ENCODE measurements around the gene ENTPD7.
"Not testable (repeated sequence)": the region's sequence is repeated elsewhere in the genome, so short reads cannot be mapped to it uniquely, and the experiment has no call there.

ENTPD7 gene

GRCh38 chr10:99620711-99621453, 38.4 kb upstream of the ENTPD7 start:
- H3K36me3 ChIP-seq (ENCODE audit: control insufficient read depth, insufficient read depth, low read length), result no peaks in the 10 kb centered on the region
- no peaks in the 10 kb centered on the region for H3K4me1 ChIP-seq (ENCODE audit: control insufficient read depth, insufficient read depth, low read length)
- no peak for DNase-seq (ENCODE audit: low read depth, low spot score)
- no peaks in the 10 kb centered on the region for H3K9me3 ChIP-seq (ENCODE audit: control insufficient read depth, insufficient read depth, low read length)
- peak overlapping the region; percentile 78; the same call in 1 of the 2 replicates for H3K4me3 ChIP-seq (ENCODE audit: low read length)
- WGBS (ENCODE audit: insufficient coverage, insufficient read length), result no CpG with 5 or more reads among the region's 78 CpGs
- no peak overlapping the region for H3K27ac ChIP-seq (ENCODE audit: low read length)
- H3K27me3 ChIP-seq (ENCODE audit: control insufficient read depth, insufficient read depth, low read length), result no peaks in the 10 kb centered on the region

DNA sequence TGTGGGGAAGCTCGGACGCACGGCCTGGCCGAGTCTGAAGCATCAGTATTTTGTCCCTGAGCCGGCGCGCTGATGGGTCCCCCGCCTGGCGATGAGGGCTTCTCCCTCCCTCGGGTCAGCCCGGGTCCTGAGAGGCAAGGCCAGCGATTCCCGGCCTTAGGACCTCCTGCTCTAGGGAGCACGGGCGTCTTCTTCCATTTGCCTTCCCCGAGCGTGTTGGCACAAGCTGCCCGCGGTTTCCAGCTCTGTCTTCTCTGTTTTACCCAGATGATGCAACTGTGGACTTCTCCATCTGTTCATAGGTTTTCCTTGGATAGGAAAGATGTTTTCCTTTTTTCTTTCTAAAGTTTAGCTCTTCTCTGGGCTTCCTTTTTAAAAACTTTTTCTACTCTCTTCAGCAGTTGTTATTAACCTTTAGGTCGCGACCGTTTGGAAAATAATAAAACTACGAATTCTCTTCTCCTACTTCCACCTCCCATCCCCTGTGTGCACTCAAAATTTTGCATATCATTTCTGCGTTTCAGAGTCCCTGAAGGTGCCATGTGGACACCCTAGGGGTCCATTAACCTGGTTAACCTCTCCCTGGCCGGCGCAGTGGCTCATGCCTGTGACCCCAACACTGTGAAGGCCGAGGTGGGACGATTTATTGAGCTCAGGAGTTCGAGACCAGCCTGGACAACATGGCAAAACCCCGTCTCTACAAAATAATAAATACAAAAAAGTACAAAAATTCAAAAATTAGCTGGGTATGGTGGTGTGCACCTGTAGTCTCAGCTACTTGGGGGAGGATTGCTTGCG, 37.7 kb upstream of the ENTPD7 start:
- Histone ChIP-seq H3K27ac (ENCODE audit: low read length) (no peak overlapping the region), H3K4me1 (ENCODE audit: control insufficient read depth, insufficient read depth, low read length) (no peaks in the 10 kb centered on the region), H3K36me3 (ENCODE audit: control insufficient read depth, insufficient read depth, low read length) (no peaks in the 10 kb centered on the region), H3K27me3 (ENCODE audit: control insufficient read depth, insufficient read depth, low read length) (no peaks in the 10 kb centered on the region), H3K9me3 (ENCODE audit: control insufficient read depth, insufficient read depth, low read length) (no peaks in the 10 kb centered on the region), H3K4me3 (ENCODE audit: low read length) (peak overlapping the region; percentile 50; the same call in 1 of the 2 replicates)
- no CpG with 5 or more reads among the region's 31 CpGs for WGBS (ENCODE audit: insufficient coverage, insufficient read length)
- DNase-seq (ENCODE audit: low read depth, low spot score), result no peak

DNA sequence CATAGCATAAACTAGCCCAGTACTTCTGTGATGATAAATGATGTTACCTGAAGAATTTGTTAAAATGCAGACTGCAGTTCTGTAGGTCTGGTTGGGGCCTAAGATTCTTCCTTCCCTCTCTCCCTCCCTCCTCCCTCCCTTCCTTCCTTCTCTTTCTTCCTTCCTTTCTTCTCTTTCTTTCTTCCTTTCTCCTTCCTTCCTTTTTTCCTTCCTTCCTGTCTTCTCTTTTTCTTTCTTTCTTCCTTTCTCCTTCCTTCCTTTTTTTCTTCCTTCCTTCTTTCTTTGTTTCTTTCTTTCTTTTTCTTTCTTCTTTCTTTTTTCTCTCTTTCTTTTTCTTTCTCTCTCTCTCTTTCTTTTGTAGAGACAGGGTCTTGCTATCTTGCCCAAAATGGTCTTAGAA, 35.4 kb upstream of the ENTPD7 start:
- DNase-seq (ENCODE audit: low read depth, low spot score), result no peak
- H3K27ac ChIP-seq (ENCODE audit: low read length), result no peak overlapping the region

DNA sequence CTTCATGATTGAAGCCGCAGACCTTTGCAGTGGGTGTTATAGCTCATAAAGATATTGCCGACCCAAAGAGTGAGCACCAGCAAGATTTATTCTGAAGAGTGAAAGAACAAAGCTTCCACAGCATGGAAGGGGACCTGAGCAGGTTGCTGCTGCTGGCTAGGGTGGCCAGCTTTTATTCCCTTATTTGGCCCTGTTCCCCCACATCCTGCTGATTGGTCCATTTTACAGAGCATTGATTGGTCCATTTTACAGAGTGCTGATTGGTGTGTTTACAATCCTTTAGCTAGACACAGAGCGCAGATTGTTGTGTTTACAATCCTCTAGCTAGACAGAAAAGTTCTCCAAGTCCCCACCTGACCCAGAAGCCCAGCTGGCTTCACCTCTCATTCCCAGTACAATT, 34.2 kb upstream of the ENTPD7 start:
- not testable (repeated sequence) for H3K4me3 ChIP-seq (ENCODE audit: low read length); H3K27ac ChIP-seq (ENCODE audit: low read length); H3K36me3 ChIP-seq (ENCODE audit: control insufficient read depth, insufficient read depth, low read length); H3K9me3 ChIP-seq (ENCODE audit: control insufficient read depth, insufficient read depth, low read length); DNase-seq (ENCODE audit: low read depth, low spot score); H3K27me3 ChIP-seq (ENCODE audit: control insufficient read depth, insufficient read depth, low read length); H3K4me1 ChIP-seq (ENCODE audit: control insufficient read depth, insufficient read depth, low read length)
- WGBS (ENCODE audit: insufficient coverage, insufficient read length), result no CpG with 5 or more reads among the region's 3 CpGs

More for the DNA sequence above, 35.4 kb upstream of the ENTPD7 start:
- Histone ChIP-seq H3K4me1 (ENCODE audit: control insufficient read depth, insufficient read depth, low read length) (no peaks in the 10 kb centered on the region), H3K36me3 (ENCODE audit: control insufficient read depth, insufficient read depth, low read length) (no peaks in the 10 kb centered on the region), H3K27me3 (ENCODE audit: control insufficient read depth, insufficient read depth, low read length) (no peaks in the 10 kb centered on the region), H3K9me3 (ENCODE audit: control insufficient read depth, insufficient read depth, low read length) (no peaks in the 10 kb centered on the region), H3K4me3 (ENCODE audit: low read length) (no peak overlapping the region)

DNA sequence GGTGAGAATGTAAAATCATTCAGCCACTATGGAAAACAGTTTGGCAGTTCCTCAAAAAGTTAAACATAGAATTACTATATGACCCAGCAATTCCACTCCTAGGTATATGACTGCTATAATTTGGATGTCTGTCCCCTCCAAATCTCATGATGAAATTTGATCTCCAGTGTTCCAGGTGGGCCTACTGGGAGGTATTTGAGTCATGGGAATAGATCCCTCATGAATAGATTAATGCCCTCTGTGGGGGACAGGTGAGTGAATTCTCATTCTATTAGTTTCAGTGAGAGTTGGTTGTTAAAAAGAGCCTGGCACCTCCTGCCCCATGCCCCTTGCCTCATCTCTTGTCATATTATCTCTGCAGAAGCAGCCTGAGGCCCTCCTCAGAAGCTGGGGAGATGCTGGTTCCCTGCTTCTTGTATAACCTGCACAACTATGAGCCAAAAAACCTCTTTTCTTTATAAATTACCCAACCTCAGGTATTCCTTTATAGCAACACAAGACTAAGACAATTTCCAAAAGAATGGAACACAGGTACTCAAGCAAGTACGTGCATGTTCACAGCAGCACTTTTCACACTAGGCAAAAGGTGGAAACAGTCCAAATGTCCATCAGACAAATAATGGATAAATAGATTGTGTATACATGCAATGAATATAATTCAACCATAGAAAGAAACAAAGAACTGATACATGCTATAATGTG, 30.2 kb upstream of the ENTPD7 start:
- Histone ChIP-seq H3K4me1 (ENCODE audit: control insufficient read depth, insufficient read depth, low read length) (no peaks in the 10 kb centered on the region), H3K9me3 (ENCODE audit: control insufficient read depth, insufficient read depth, low read length) (no peaks in the 10 kb centered on the region), H3K36me3 (ENCODE audit: control insufficient read depth, insufficient read depth, low read length) (no peaks in the 10 kb centered on the region), H3K4me3 (ENCODE audit: low read length) (no peak overlapping the region), H3K27ac (ENCODE audit: low read length) (no peak overlapping the region), H3K27me3 (ENCODE audit: control insufficient read depth, insufficient read depth, low read length) (no peaks in the 10 kb centered on the region)
- no peak for DNase-seq (ENCODE audit: low read depth, low spot score)
- WGBS (ENCODE audit: insufficient coverage, insufficient read length), result no CpG with 5 or more reads among the region's 1 CpG

DNA sequence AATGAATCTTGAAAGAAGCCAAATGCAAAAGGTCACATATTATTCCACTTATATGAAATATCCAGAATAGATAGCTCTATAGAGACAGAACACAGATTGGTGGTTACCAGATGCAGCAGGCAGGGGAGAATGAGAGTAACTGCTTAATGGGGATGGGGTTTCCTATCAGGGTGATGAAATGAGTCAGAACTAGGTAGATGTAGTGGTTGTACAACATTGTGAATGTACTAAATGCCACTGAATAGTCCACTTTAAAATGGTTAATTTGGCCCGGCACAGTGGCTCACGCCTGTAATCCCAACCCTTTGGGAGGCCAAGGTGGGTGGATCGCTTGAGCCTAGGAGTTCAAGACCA, 29.7 kb upstream of the ENTPD7 start:
- no CpG with 5 or more reads among the region's 3 CpGs for WGBS (ENCODE audit: insufficient coverage, insufficient read length)

GRCh38 chr10:99630433-99630832, 28.9 kb upstream of the ENTPD7 start:
- no peak for DNase-seq (ENCODE audit: low read depth, low spot score)
- WGBS (ENCODE audit: insufficient coverage, insufficient read length), result no CpG with 5 or more reads among the region's 2 CpGs
- Histone ChIP-seq H3K9me3 (ENCODE audit: control insufficient read depth, insufficient read depth, low read length) (no peaks in the 10 kb centered on the region), H3K4me1 (ENCODE audit: control insufficient read depth, insufficient read depth, low read length) (no peaks in the 10 kb centered on the region), H3K4me3 (ENCODE audit: low read length) (no peak overlapping the region), H3K36me3 (ENCODE audit: control insufficient read depth, insufficient read depth, low read length) (no peaks in the 10 kb centered on the region), H3K27ac (ENCODE audit: low read length) (no peak overlapping the region), H3K27me3 (ENCODE audit: control insufficient read depth, insufficient read depth, low read length) (no peaks in the 10 kb centered on the region)

More for the DNA sequence above, 29.7 kb upstream of the ENTPD7 start:
- H3K4me1 ChIP-seq (ENCODE audit: control insufficient read depth, insufficient read depth, low read length), result no peaks in the 10 kb centered on the region
- no peak for DNase-seq (ENCODE audit: low read depth, low spot score)
- H3K36me3 ChIP-seq (ENCODE audit: control insufficient read depth, insufficient read depth, low read length), result no peaks in the 10 kb centered on the region
- no peak overlapping the region for H3K4me3 ChIP-seq (ENCODE audit: low read length)
- no peaks in the 10 kb centered on the region for H3K9me3 ChIP-seq (ENCODE audit: control insufficient read depth, insufficient read depth, low read length)
- H3K27ac ChIP-seq (ENCODE audit: low read length), result no peak overlapping the region
- no peaks in the 10 kb centered on the region for H3K27me3 ChIP-seq (ENCODE audit: control insufficient read depth, insufficient read depth, low read length)

- H3K4me3 ChIP-seq (ENCODE audit: low read length), result no peak overlapping the region
- no peak for DNase-seq (ENCODE audit: low read depth, low spot score)
- no peaks in the 10 kb centered on the region for H3K4me1 ChIP-seq (ENCODE audit: control insufficient read depth, insufficient read depth, low read length)
- H3K36me3 ChIP-seq (ENCODE audit: control insufficient read depth, insufficient read depth, low read length), result no peaks in the 10 kb centered on the region
- H3K27ac ChIP-seq (ENCODE audit: low read length), result no peak overlapping the region
- no peaks in the 10 kb centered on the region for H3K27me3 ChIP-seq (ENCODE audit: control insufficient read depth, insufficient read depth, low read length)
- no peaks in the 10 kb centered on the region for H3K9me3 ChIP-seq (ENCODE audit: control insufficient read depth, insufficient read depth, low read length)
Measured at GRCh38 chr10:99630991-99631390, 28.3 kb upstream of the ENTPD7 start.

DNA sequence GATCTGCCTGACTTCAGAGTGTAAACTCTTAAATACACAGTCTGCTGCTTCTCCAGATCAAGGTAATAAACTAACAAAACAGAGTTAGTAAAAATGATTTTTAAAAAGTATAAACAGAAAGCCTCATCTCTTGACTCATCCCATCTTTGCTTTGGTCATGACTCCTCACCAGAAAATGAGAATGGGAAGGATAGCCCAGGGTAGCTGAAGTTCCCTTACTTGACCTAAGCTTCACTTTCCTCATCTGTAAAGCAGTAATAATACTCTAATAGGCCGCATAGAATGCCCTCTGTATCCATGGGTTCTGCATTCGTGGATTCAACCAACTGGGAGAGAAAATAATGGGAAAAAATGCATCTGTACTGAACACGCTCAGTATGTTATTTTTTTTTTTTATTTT, 27.8 kb upstream of the ENTPD7 start:
- Histone ChIP-seq H3K4me3 (ENCODE audit: low read length) (no peak overlapping the region), H3K27me3 (ENCODE audit: control insufficient read depth, insufficient read depth, low read length) (no peaks in the 10 kb centered on the region), H3K36me3 (ENCODE audit: control insufficient read depth, insufficient read depth, low read length) (no peaks in the 10 kb centered on the region), H3K4me1 (ENCODE audit: control insufficient read depth, insufficient read depth, low read length) (no peaks in the 10 kb centered on the region), H3K9me3 (ENCODE audit: control insufficient read depth, insufficient read depth, low read length) (no peaks in the 10 kb centered on the region), H3K27ac (ENCODE audit: low read length) (no peak overlapping the region)
- no peak for DNase-seq (ENCODE audit: low read depth, low spot score)
- no CpG with 5 or more reads among the region's 3 CpGs for WGBS (ENCODE audit: insufficient coverage, insufficient read length)

DNA sequence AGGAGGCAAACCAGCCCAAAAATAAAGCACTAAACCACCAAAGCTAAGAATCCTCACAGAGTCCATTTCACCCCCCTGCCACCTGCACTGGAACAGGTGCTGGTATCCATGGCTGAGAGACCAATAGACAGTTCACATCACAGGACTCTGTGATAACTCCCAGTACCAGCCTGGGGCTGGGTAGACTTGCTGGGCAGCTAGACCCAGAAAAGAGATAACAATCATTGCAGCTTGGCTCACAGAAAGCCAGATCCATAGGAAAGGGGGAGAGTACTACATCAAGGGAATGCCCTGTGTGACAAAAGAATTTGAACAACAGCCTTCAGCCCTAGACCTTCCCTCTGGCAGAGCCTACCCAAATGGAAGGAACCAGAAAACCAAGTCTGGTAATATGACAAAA, 25.5 kb upstream of the ENTPD7 start:
- no peak for DNase-seq (ENCODE audit: low read depth, low spot score)
- Histone ChIP-seq H3K9me3 (ENCODE audit: control insufficient read depth, insufficient read depth, low read length) (no peaks in the 10 kb centered on the region), H3K36me3 (ENCODE audit: control insufficient read depth, insufficient read depth, low read length) (no peaks in the 10 kb centered on the region), H3K4me1 (ENCODE audit: control insufficient read depth, insufficient read depth, low read length) (no peaks in the 10 kb centered on the region), H3K4me3 (ENCODE audit: low read length) (no peak overlapping the region), H3K27me3 (ENCODE audit: control insufficient read depth, insufficient read depth, low read length) (no peaks in the 10 kb centered on the region), H3K27ac (ENCODE audit: low read length) (no peak overlapping the region)
